ENCODE data around the gene PGAP3.

PGAP3 gene

DNA sequence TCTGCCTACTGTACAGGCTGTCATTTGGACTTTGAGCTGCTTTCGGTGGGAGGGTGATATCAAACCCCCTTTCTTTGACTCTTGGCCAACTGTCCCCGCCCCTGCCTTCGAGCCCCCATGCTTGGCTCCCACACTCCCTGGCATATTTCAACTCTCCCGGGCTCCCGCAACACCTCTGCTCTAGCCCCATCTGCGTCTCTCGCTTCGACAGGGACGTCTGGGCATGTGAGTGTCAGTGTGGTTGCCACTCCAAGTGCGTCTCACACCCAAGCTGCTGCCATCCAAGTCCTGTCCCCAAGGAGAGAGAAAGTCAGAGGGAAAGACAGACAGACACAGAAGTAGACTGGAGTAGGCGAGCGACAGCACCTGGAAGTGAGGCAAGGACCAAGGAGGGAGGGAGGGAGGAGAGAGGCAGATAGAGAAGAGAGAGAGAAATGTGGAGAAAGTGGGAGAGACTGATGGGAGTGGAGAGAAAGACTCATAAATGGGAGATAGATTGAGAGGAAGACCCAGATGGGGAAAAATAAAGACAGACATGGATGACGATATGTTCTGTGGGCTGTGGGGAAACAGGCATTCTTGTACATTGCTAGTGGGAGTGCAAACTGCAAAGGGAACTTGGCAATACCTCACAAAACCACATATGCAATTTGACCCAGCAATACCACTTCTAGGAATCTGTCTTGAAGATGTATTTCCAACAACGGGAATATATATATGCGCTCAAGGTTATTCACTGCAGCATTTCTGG, 39.1 kb downstream of the PGAP3 start:
- Histone ChIP-seq H3K36me3 (ENCODE audit: insufficient read depth, low read length) (no peaks in the 10 kb centered on the region), H3K9ac (ENCODE audit: insufficient read length) (no peak overlapping the region), H3K27ac (no peak overlapping the region), H3K4me3 (no peak overlapping the region), H3K9me3 (ENCODE audit: low read depth, low read length) (no peaks in the 10 kb centered on the region)
- no peak for DNase-seq (ENCODE audit: low read depth, low spot score)
- TF ChIP-seq EZH2 (IDR thresholded peaks at IDR 0.05) (no peak), FOXP2 (optimal IDR thresholded peaks at IDR 0.05; ENCODE audit: control extremely low read depth, extremely low read length, insufficient read depth) (no peak), POLR2AphosphoS5 (IDR thresholded peaks at IDR 0.05; ENCODE audit: borderline replicate concordance, low read depth, low read length) (no peak)

- H3K9ac ChIP-seq (ENCODE audit: insufficient read length) = no peak overlapping the region
- H3K27ac ChIP-seq = no peak overlapping the region
- no peaks in the 10 kb centered on the region for H3K36me3 ChIP-seq (ENCODE audit: insufficient read depth, low read length)
- no peak overlapping the region for H3K4me3 ChIP-seq
- TF ChIP-seq POLR2AphosphoS5 (IDR thresholded peaks at IDR 0.05; ENCODE audit: borderline replicate concordance, low read depth, low read length) (no peak), FOXP2 (optimal IDR thresholded peaks at IDR 0.05; ENCODE audit: control extremely low read depth, extremely low read length, insufficient read depth) (no peak), EZH2 (IDR thresholded peaks at IDR 0.05) (no peak)
- DNase-seq (ENCODE audit: low read depth, low spot score) = no peak
- no peaks in the 10 kb centered on the region for H3K9me3 ChIP-seq (ENCODE audit: low read depth, low read length)
These were observed 40.6 kb downstream of the PGAP3 start for GRCh38 chr17:39647256-39647655.

DNA sequence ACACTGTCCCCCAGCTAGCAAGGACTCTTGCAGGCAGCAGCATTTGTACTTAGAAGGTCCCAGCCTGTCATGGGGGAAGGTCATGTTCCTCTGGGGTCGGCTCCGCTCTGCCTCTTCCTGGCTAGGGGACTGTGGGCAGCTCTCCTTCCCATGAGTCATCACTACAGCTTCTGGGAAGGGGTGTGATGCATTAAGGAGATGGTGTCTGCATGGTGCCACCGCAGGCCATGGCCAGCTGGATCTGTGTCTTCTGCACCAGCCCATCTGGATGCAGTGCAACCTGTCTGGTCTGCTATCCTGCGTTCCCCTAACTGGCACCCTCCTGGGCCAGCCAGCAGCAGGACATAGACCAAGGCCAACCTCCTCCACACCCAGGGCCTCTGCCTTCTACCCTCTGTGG, 44.6 kb downstream of the PGAP3 start:
- TF ChIP-seq EZH2 (IDR thresholded peaks at IDR 0.05) (no peak), POLR2AphosphoS5 (IDR thresholded peaks at IDR 0.05; ENCODE audit: borderline replicate concordance, low read depth, low read length) (no peak), FOXP2 (optimal IDR thresholded peaks at IDR 0.05; ENCODE audit: control extremely low read depth, extremely low read length, insufficient read depth) (no peak)
- Histone ChIP-seq H3K4me3 (no peak overlapping the region), H3K27ac (no peak overlapping the region), H3K36me3 (ENCODE audit: insufficient read depth, low read length) (no peaks in the 10 kb centered on the region), H3K9ac (ENCODE audit: insufficient read length) (no peak overlapping the region), H3K9me3 (ENCODE audit: low read depth, low read length) (no peaks in the 10 kb centered on the region)
- DNase-seq (ENCODE audit: low read depth, low spot score) = no peak

GRCh38 chr17:39642291-39643074, 45.4 kb downstream of the PGAP3 start:
- no peaks in the 10 kb centered on the region for H3K36me3 ChIP-seq (ENCODE audit: insufficient read depth, low read length)
- no peak overlapping the region for H3K4me3 ChIP-seq
- no peak overlapping the region for H3K9ac ChIP-seq (ENCODE audit: insufficient read length)
- no peak overlapping the region for H3K27ac ChIP-seq
- DNase-seq (ENCODE audit: low read depth, low spot score) = no peak
- no peak for TF ChIP-seq EZH2 (IDR thresholded peaks at IDR 0.05)
- no peak for TF ChIP-seq FOXP2 (optimal IDR thresholded peaks at IDR 0.05; ENCODE audit: control extremely low read depth, extremely low read length, insufficient read depth)
- no peak for TF ChIP-seq POLR2AphosphoS5 (IDR thresholded peaks at IDR 0.05; ENCODE audit: borderline replicate concordance, low read depth, low read length)
- H3K9me3 ChIP-seq (ENCODE audit: low read depth, low read length) = no peaks in the 10 kb centered on the region

GRCh38 chr17:39641883-39642282, 46.0 kb downstream of the PGAP3 start:
- no peak for DNase-seq (ENCODE audit: low read depth, low spot score)
- no peak overlapping the region for H3K27ac ChIP-seq
- H3K4me3 ChIP-seq = no peak overlapping the region
- no peaks in the 10 kb centered on the region for H3K36me3 ChIP-seq (ENCODE audit: insufficient read depth, low read length)
- no peak overlapping the region for H3K9ac ChIP-seq (ENCODE audit: insufficient read length)
- no peaks in the 10 kb centered on the region for H3K9me3 ChIP-seq (ENCODE audit: low read depth, low read length)
- TF ChIP-seq EZH2 (IDR thresholded peaks at IDR 0.05) = no peak
- TF ChIP-seq POLR2AphosphoS5 (IDR thresholded peaks at IDR 0.05; ENCODE audit: borderline replicate concordance, low read depth, low read length) = no peak

DNA sequence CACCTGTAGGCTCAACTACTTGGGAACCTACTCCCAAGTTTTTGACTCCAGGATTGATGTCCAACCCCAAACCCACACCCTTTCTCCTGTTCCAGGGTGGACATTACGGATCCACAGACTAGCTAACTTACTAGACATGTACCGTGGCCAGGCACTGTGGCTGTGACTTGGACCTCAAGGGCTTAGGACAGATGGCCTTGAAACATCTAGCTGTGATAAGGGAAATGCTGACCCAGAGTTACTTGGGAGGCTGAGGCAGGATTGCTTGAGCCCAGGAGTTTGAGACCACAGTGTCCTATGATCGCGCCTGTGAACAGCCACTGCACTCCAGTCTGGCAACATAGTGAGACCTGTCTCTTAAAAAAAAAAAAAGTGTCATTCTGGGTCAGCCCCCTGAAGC, 46.8 kb downstream of the PGAP3 start:
- H3K4me3 ChIP-seq = no peak overlapping the region
- H3K27ac ChIP-seq = no peak overlapping the region
- no peaks in the 10 kb centered on the region for H3K36me3 ChIP-seq (ENCODE audit: insufficient read depth, low read length)
- no peaks in the 10 kb centered on the region for H3K9me3 ChIP-seq (ENCODE audit: low read depth, low read length)
- no peak overlapping the region for H3K9ac ChIP-seq (ENCODE audit: insufficient read length)
- TF ChIP-seq EZH2 (IDR thresholded peaks at IDR 0.05) (no peak), FOXP2 (optimal IDR thresholded peaks at IDR 0.05; ENCODE audit: control extremely low read depth, extremely low read length, insufficient read depth) (no peak), POLR2AphosphoS5 (IDR thresholded peaks at IDR 0.05; ENCODE audit: borderline replicate concordance, low read depth, low read length) (no peak)
- DNase-seq (ENCODE audit: low read depth, low spot score) = no peak

DNA sequence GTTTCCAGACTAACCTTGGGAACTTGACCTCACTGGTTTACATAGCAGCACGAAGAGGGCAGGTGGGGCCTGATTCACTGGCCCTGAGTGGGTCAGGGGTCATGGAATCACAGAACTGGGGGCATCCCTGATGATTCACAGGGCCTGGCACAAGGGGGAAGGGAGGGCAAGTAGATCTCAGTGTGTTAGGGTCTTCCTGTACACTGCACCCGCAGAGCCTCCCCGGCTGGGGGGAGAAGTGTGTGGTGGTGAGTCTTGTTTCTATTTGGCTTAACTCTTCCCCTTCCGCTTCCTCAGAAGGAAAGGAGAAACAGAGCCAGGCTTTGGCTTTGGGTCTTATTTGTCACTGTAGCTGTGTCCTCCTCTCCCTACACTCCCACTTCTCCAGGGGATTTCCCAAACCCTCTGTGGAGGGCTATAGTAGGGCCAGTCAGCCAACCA, 47.2 kb downstream of the PGAP3 start:
- no peak for DNase-seq (ENCODE audit: low read depth, low spot score)
- Histone ChIP-seq H3K9me3 (ENCODE audit: low read depth, low read length) (no peaks in the 10 kb centered on the region), H3K9ac (ENCODE audit: insufficient read length) (no peak overlapping the region), H3K36me3 (ENCODE audit: insufficient read depth, low read length) (no peaks in the 10 kb centered on the region), H3K4me3 (no peak overlapping the region), H3K27ac (no peak overlapping the region)
- TF ChIP-seq EZH2 (IDR thresholded peaks at IDR 0.05) = no peak
- TF ChIP-seq POLR2AphosphoS5 (IDR thresholded peaks at IDR 0.05; ENCODE audit: borderline replicate concordance, low read depth, low read length) = no peak
- TF ChIP-seq FOXP2 (optimal IDR thresholded peaks at IDR 0.05; ENCODE audit: control extremely low read depth, extremely low read length, insufficient read depth) = no peak

DNA sequence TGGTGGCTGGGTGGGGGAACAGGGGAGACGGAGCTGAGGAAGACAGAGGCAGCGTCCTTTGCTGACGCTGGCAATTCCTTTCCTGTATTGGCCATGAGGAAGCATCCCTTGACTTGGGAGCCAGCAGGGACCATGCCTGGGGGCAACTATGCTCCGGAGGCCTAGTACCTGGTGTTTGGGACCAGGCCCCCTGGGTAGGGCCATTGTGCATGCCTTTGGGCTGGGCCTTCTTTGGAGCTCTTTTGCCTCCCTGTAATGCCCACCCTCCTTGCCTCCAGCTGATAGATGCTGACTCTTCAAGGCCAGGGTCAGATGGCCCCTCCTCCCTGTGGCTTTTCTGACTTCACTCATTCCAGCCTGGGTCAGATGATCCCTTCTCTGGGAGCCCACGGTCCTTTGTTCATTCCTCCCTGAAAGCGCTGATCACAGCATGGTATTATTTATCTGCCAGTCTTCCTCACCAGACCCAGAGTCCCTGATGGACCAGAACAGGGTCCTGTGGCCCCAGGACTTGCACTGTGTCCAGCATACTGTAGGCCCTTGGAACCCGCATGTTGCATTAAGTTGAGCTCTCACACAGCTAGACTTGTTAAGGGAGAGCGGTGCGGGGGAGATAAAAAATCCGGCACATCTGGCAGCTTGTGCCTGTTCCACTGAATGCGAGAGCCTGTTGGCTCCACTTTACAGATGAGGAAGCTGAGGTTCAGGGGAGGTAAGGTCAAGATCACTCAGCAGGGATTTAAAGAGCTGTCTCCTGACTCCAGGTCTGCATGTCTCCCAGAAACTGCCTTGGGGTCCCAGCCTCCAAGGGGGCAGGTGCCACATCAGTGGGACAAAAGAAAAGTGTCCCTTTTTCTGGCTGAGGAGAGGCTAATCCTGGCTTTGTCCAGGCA, 48.0 kb downstream of the PGAP3 start:
- no peaks in the 10 kb centered on the region for H3K9me3 ChIP-seq (ENCODE audit: low read depth, low read length)
- no peak overlapping the region for H3K9ac ChIP-seq (ENCODE audit: insufficient read length)
- H3K27ac ChIP-seq = no peak overlapping the region
- no peak for DNase-seq (ENCODE audit: low read depth, low spot score)
- no peak for TF ChIP-seq EZH2 (IDR thresholded peaks at IDR 0.05)
- TF ChIP-seq POLR2AphosphoS5 (IDR thresholded peaks at IDR 0.05; ENCODE audit: borderline replicate concordance, low read depth, low read length) = no peak
- no peak for TF ChIP-seq FOXP2 (optimal IDR thresholded peaks at IDR 0.05; ENCODE audit: control extremely low read depth, extremely low read length, insufficient read depth)
- H3K36me3 ChIP-seq (ENCODE audit: insufficient read depth, low read length) = no peaks in the 10 kb centered on the region
- no peak overlapping the region for H3K4me3 ChIP-seq

Data from SK-N-MC (cell line).